OCI-LY3 (cell line): Measurements from ENCODE around the gene ARID1B.

ENCODE experiments used
- CTCF ChIP-seq: fragments of 200-600, 300-600 bp; sonication (generic); IDR thresholded peaks from 2 replicates; pipeline ENCODE4 v1.5.1; 2014; ENCODE audit warnings: antibody characterized with exemption, low read length, low read depth
- EZH2phosphoT487 ChIP-seq: fragments of 200-600 bp; shearing (Covaris generic); IDR thresholded peaks from 2 replicates; pipeline ENCODE4 v1.6.1; 2018; ENCODE audit warnings: antibody characterized with exemption, mixed run types, low read depth

- TF ChIP-seq CTCF, result no peak
- TF ChIP-seq EZH2phosphoT487, result no peak
Observed at GRCh38 chr6:156975414-156975813, 198.2 kb downstream of the ARID1B start.
